Measurements from ENCODE around the gene GPR15LG.
A peak's percentile ranks its signal among the peaks of the same experiment; 100 is the strongest.

GPR15LG gene

DNA sequence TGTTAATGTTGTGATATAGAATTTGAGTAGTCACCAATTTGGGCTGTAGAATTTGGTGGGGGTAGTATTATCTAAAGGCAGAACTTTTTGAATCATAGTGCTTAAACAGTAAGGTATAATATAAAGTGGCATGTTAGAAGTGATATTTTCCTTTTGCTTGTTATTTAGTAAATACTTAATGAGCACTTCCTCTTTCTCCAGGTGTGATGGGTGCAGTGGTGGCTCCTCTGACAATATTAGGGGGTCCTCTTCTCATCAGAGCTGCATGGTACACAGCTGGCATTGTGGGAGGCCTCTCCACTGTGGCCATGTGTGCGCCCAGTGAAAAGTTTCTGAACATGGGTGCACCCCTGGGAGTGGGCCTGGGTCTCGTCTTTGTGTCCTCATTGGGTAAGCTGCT lies 23.7 kb upstream of the GPR15LG start:
- H3K4me3 ChIP-seq (ENCODE audit: low read depth, low read length) = no peak overlapping the region
- TF ChIP-seq, protein P1, sequence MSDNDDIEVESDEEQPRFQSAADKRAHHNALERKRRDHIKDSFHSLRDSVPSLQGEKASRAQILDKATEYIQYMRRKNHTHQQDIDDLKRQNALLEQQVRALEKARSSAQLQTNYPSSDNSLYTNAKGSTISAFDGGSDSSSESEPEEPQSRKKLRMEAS (IDR thresholded peaks at IDR 0.05; ENCODE audit: low read depth, low read length) = no peak
- TF ChIP-seq POLR2A (IDR thresholded peaks at IDR 0.05; ENCODE audit: extremely low read depth, insufficient read length) (no peak), MYC (IDR thresholded peaks at IDR 0.05; ENCODE audit: low read depth, low read length) (no peak)
- TF ChIP-seq, protein P2, sequence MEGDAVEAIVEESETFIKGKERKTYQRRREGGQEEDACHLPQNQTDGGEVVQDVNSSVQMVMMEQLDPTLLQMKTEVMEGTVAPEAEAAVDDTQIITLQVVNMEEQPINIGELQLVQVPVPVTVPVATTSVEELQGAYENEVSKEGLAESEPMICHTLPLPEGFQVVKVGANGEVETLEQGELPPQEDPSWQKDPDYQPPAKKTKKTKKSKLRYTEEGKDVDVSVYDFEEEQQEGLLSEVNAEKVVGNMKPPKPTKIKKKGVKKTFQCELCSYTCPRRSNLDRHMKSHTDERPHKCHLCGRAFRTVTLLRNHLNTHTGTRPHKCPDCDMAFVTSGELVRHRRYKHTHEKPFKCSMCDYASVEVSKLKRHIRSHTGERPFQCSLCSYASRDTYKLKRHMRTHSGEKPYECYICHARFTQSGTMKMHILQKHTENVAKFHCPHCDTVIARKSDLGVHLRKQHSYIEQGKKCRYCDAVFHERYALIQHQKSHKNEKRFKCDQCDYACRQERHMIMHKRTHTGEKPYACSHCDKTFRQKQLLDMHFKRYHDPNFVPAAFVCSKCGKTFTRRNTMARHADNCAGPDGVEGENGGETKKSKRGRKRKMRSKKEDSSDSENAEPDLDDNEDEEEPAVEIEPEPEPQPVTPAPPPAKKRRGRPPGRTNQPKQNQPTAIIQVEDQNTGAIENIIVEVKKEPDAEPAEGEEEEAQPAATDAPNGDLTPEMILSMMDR (IDR thresholded peaks at IDR 0.05; ENCODE audit: low read depth, low read length) = no peak
- DNase-seq (ENCODE audit: low read depth) = no peak

DNA sequence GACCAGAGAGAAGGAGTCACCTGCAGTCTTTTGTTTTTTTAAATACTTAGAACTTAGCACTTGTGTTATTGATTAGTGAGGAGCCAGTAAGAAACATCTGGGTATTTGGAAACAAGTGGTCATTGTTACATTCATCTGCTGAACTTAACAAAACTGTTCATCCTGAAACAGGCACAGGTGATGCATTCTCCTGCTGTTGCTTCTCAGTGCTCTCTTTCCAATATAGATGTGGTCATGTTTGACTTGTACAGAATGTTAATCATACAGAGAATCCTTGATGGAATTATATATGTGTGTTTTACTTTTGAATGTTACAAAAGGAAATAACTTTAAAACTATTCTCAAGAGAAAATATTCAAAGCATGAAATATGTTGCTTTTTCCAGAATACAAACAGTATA lies 20.8 kb upstream of the GPR15LG start:
- no peak overlapping the region for H3K4me3 ChIP-seq (ENCODE audit: low read depth, low read length)
- TF ChIP-seq POLR2A (IDR thresholded peaks at IDR 0.05; ENCODE audit: extremely low read depth, insufficient read length) (no peak), MYC (IDR thresholded peaks at IDR 0.05; ENCODE audit: low read depth, low read length) (no peak)
- TF ChIP-seq, protein P2 (IDR thresholded peaks at IDR 0.05; ENCODE audit: low read depth, low read length) = no peak
- TF ChIP-seq, protein P1 (IDR thresholded peaks at IDR 0.05; ENCODE audit: low read depth, low read length) = no peak
- no peak for DNase-seq (ENCODE audit: low read depth)

DNA sequence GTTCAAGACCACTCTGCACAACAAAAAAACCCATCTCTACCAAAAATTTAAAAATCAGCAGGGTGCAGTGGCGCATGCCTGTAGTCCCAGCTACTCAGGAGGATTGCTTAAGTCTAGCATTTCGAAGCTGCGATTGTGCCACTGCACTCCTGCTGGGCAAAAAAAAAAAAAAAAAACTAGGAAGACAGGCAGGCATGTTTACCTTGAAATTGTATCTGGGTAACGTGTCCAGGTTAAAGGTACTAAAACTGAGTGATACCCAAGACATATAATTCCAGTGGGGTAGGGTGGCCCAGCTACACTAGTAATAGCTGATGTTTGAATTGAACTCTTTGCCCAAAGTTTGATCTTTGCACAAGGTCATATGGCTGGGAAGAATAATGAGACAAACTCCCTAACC lies 18.1 kb upstream of the GPR15LG start:
- DNase-seq (ENCODE audit: low read depth) = peak; percentile 57
- no peak overlapping the region for H3K4me3 ChIP-seq (ENCODE audit: low read depth, low read length)
- TF ChIP-seq MYC (IDR thresholded peaks at IDR 0.05; ENCODE audit: low read depth, low read length) (peak; percentile 36; the same call in 1 of the 2 replicates), POLR2A (IDR thresholded peaks at IDR 0.05; ENCODE audit: extremely low read depth, insufficient read length) (no peak)
- TF ChIP-seq, protein P2 (IDR thresholded peaks at IDR 0.05; ENCODE audit: low read depth, low read length) = no peak
- TF ChIP-seq, protein P1 (IDR thresholded peaks at IDR 0.05; ENCODE audit: low read depth, low read length) = no peak

DNA sequence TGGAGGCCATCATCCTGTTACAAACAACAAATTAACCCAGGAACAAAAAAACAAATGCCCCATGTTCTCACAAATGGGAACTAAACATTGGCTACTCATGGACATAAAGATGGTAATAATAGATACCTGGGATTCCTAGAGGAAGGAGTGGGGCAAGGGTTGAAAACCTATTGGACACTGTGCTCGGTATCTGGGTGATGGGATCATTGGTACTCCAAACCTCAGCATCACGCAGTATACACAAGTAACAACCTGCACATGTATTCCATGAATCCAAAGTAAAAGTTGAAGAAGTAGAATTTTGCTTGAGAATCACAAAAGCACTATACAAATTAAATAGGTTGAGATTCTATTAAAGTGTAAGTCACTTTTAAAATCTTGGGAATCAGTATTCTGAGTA lies 17.6 kb upstream of the GPR15LG start:
- H3K4me3 ChIP-seq (ENCODE audit: low read depth, low read length) = no peak overlapping the region
- TF ChIP-seq MYC (IDR thresholded peaks at IDR 0.05; ENCODE audit: low read depth, low read length) = no peak
- TF ChIP-seq POLR2A (IDR thresholded peaks at IDR 0.05; ENCODE audit: extremely low read depth, insufficient read length) = no peak
- DNase-seq (ENCODE audit: low read depth) = no peak

DNA sequence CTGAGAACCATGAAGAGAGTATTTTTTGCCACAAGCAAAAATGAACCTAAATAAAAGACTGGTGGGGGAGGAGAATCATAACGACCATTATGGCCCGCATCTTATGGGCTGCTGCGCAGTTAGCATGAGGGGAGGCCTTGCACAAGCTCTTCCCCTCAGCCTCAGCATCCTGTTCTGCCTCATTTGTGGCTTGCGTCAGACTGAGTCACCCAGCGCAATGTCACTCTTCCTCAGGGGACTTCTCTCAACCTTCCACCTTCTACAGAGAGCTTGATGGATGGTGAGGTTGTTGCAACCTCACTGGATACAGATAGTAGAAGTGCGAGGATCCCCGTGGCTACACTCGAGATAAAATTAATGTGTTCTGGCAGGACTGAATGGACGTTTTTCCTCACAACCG lies 16.8 kb upstream of the GPR15LG start:
- TF ChIP-seq, protein P2 (IDR thresholded peaks at IDR 0.05; ENCODE audit: low read depth, low read length) = no peak
- TF ChIP-seq MYC (IDR thresholded peaks at IDR 0.05; ENCODE audit: low read depth, low read length) = peak; percentile 87
- TF ChIP-seq, protein P1 (IDR thresholded peaks at IDR 0.05; ENCODE audit: low read depth, low read length) = peak; percentile 79
- peak; percentile 22 for TF ChIP-seq POLR2A (IDR thresholded peaks at IDR 0.05; ENCODE audit: extremely low read depth, insufficient read length)
- H3K4me3 ChIP-seq (ENCODE audit: low read depth, low read length) = no peak overlapping the region
- peak; percentile 99 for DNase-seq (ENCODE audit: low read depth)

DNA sequence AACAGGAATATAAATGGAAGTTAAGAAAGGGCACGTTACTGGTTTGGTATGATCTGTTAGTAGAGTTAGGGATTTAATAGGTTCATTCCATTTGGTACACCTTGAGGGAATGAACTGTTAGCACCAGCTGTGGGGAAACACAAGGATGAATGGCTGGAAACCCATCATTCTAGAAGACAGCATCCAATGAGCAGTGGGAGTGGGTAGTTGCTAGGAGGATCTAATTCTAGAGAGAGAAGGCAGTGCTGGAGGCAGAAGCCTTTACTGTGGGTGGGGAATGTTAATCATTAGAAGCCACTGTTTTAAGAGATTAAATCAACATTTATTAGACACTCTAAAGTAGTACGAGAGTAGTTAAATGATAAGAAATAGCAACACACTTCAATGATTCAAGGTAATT lies 15.5 kb upstream of the GPR15LG start:
- H3K4me3 ChIP-seq (ENCODE audit: low read depth, low read length) = no peak overlapping the region
- TF ChIP-seq POLR2A (IDR thresholded peaks at IDR 0.05; ENCODE audit: extremely low read depth, insufficient read length) = no peak
- TF ChIP-seq, protein P1 (IDR thresholded peaks at IDR 0.05; ENCODE audit: low read depth, low read length) = no peak
- TF ChIP-seq, protein P2 (IDR thresholded peaks at IDR 0.05; ENCODE audit: low read depth, low read length) = no peak
- TF ChIP-seq MYC (IDR thresholded peaks at IDR 0.05; ENCODE audit: low read depth, low read length) = no peak
- DNase-seq (ENCODE audit: low read depth) = peak; percentile 34
